B cell (primary cell): ENCODE data around the gene TEF. TPM values are rescaled to one million over a fixed set of nuclear protein-coding genes. Genes with fewer than 3 reads are reported as not detected.

ENCODE experiments used
- ATAC-seq: fragments of 200-7000 bp; cut with Tn5 transposase; one replicate; pipeline ENCODE4 v1.10.0; 2021; ENCODE audit warnings: low read depth, mild to moderate bottlenecking, moderate number of reproducible peaks, moderate library complexity
- CTCF ChIA-PET: fragments of 350-600 bp; sonication (Branson Sonifier 250); formaldehyde crosslinking; loops from one replicate; lab custom pipeline; 2021; ENCODE audit warnings: antibody characterized with exemption, inconsistent platforms; lab: Charles Lee
- POLR2A ChIA-PET: fragments of 350-600 bp; sonication (Branson Sonifier 250); formaldehyde crosslinking; loops from one replicate; lab custom pipeline; 2021; ENCODE audit warnings: antibody characterized with exemption; lab: Charles Lee
- DNase-seq: peaks from one replicate; pipeline ENCODE4 v3.0.0; 2013
- H2AFZ ChIP-seq: 2 replicates; pipeline ENCODE4 v1.6.1; 2012; ENCODE audit warnings: mild to moderate bottlenecking, low read depth, low read length; ENCODE audit not compliant: insufficient read depth, poor library complexity, severe bottlenecking
- H3K27ac ChIP-seq, 2 donors: 1 replicate in 1 of 2; 2 replicates in 1 of 2; pipeline ENCODE4 v1.5.1; 2012 to 2013; ENCODE audit warnings: low read length in 2 of 2, mild to moderate bottlenecking in 2 of 2, moderate library complexity in 1 of 2
- H3K27me3 ChIP-seq, 4 experiments: fragments of 200-600 bp in 1 of 4; sonication (generic) in 1 of 4; replicated peaks in 1 of 4; 1 replicate in 2 of 4; 2 replicates in 2 of 4; pipeline versions ENCODE4 v1.6.1 to v1.7.0; 2013 to 2016; ENCODE audit warnings: low read length in 3 of 4, mild to moderate bottlenecking in 2 of 4, mixed read lengths in 1 of 4, moderate library complexity in 1 of 4; ENCODE audit not compliant: insufficient read depth in 4 of 4, control insufficient read depth in 3 of 4; ENCODE audit errors: control extremely low read depth in 1 of 4
- H3K36me3 ChIP-seq, 2 experiments: replicated peaks in 1 of 2; 1 replicate in 1 of 2; 2 replicates in 1 of 2; pipeline versions ENCODE4 v1.6.1 to v1.7.1; 2013; ENCODE audit warnings: low read length in 1 of 2; ENCODE audit not compliant: insufficient read depth in 2 of 2, control insufficient read depth in 1 of 2; ENCODE audit errors: control extremely low read depth in 1 of 2, extremely low read depth in 1 of 2
- H3K4me1 ChIP-seq, 2 donors: fragments of 200-600 bp in 1 of 2; sonication (generic) in 1 of 2; 1 replicate in 1 of 2; 2 replicates in 1 of 2; pipeline versions ENCODE4 v1.5.1 to v1.6.1; 2013 to 2017; ENCODE audit warnings: low read length in 2 of 2; ENCODE audit not compliant: control insufficient read depth in 2 of 2, insufficient read depth in 2 of 2
- H3K4me2 ChIP-seq: replicated peaks from 2 replicates; pipeline ENCODE3; 2012; ENCODE audit warnings: mild to moderate bottlenecking, low read depth, low read length; ENCODE audit not compliant: poor library complexity, severe bottlenecking
- H3K4me3 ChIP-seq, 5 experiments: fragments of 200-600 bp in 1 of 5; sonication (generic) in 1 of 5; 1 replicate in 3 of 5; 2 replicates in 2 of 5; pipeline versions ENCODE4 v1.5.1 to v1.7.0; 2011 to 2016; ENCODE audit warnings: low read length in 4 of 5, mild to moderate bottlenecking in 4 of 5, low read depth in 2 of 5, control low read depth in 1 of 5, moderate library complexity in 1 of 5; ENCODE audit not compliant: insufficient read depth in 1 of 5; ENCODE audit errors: control extremely low read depth in 1 of 5, extremely low read depth in 1 of 5
- H3K79me2 ChIP-seq: fragments of 200-600 bp; sonication (generic); one replicate; pipeline ENCODE4 v1.6.0; 2016; ENCODE audit warnings: low read length; ENCODE audit not compliant: control insufficient read depth, insufficient read depth
- H3K9ac ChIP-seq: fragments of 200-600 bp; sonication (generic); 2 replicates; pipeline ENCODE4 v1.6.1; 2017; ENCODE audit warnings: mild to moderate bottlenecking, low read length, moderate library complexity
- H3K9me3 ChIP-seq, 3 donors: one replicate each; pipeline versions ENCODE4 v1.6.1 to v1.7.1; 2013; ENCODE audit warnings: low read length in 2 of 3; ENCODE audit not compliant: control insufficient read depth in 2 of 3, insufficient read depth in 1 of 3; ENCODE audit errors: control extremely low read depth in 1 of 3
- H4K20me1 ChIP-seq: 2 replicates; pipeline ENCODE4 v1.6.0; 2012; ENCODE audit warnings: mild to moderate bottlenecking, low read length; ENCODE audit not compliant: insufficient read depth, control insufficient read depth, poor library complexity, severe bottlenecking
- H3K27ac Mint-ChIP-seq: one replicate; pipeline ENCODE4 v1.8.0; 2021; ENCODE audit warnings: mixed read lengths
- H3K27me3 Mint-ChIP-seq: one replicate; pipeline ENCODE4 v1.8.0; 2021; ENCODE audit warnings: mixed read lengths
- H3K4me1 Mint-ChIP-seq: one replicate; pipeline ENCODE4 v1.8.0; 2021; ENCODE audit warnings: mixed read lengths
- H3K4me3 Mint-ChIP-seq: one replicate; pipeline ENCODE4 v1.8.0; 2021; ENCODE audit warnings: mixed read lengths
- H3K9me3 Mint-ChIP-seq: one replicate; pipeline ENCODE4 v1.8.0; 2022; ENCODE audit warnings: mixed read lengths; ENCODE audit not compliant: insufficient read depth
- EZH2 ChIP-seq: IDR thresholded peaks from 2 replicates; pipeline ENCODE4 v1.6.1; 2012; ENCODE audit warnings: borderline replicate concordance, low read depth, mild to moderate bottlenecking, moderate library complexity, low read length; ENCODE audit not compliant: insufficient read depth, poor library complexity, severe bottlenecking
- WGBS: methylation state at CpG from one replicate; pipeline ENCODE4 v1.1.5; 2013; ENCODE audit warnings: missing lambda C conversion rate; ENCODE audit not compliant: insufficient coverage; 5-methylcytosine and 5-hydroxymethylcytosine counted together
- intact Hi-C: fragments of 100-400 bp; cut with micrococcal nuclease; formaldehyde crosslinking; loops from one replicate; pipeline ENCODE4 v1.10.0; 2022
- polyA plus RNA-seq: library from polyadenylated mRNA; depleted of rRNA; stranded (reverse); fragments of >200 nt; gene quantifications from 2 replicates; pipeline ENCODE4 v1.2.3, GENCODE V29; 2012
- total RNA-seq, 2 donors: library from RNA; stranded (reverse); fragments of 120-200 nt in 1 of 2; gene quantifications; 1 replicate in 1 of 2; 2 replicates in 1 of 2; pipeline versions ENCODE4 v1.2.3 to v1.2.4, GENCODE V29; 2013 to 2022
- TF ChIP-seq, protein P1 (sequence below): fragments of 200-600 bp; IDR thresholded peaks from one replicate; pipeline ENCODE4 v1.8.0; 2022; ENCODE audit warnings: antibody characterized with exemption, mild to moderate bottlenecking

Gene TEF
- total and polyA plus RNA-seq, 2 donors (not counting 1 experiment from before 2014, with no cell fraction given) = 5.0 to 5.5 TPM

DNA sequence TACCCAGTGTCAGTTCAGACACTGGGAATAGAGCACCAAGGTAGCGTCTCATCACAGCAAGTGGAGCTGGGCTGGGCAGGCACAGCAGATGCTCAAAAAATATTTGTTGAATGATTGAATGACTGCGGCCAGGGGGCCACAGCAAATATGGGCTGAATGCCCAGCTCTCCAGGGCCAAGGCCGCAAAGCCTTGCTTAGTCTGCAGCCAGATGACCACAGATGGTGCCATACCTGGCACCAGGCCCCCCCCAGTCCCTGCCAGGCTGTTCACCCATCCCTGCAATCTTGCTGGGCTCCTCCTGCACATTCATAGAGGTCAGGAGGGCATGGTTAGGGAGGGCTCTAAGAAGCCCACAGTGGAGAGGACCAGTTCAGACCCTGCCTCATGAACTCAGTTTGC is 47.5 kb upstream of the TEF start:
- 96% methylated on average over 3 of the region's 3 CpGs for WGBS
- peaks cover 0 to 59% of the 10 kb centered on the region in 2 experiments for H3K36me3 ChIP-seq

GRCh38 chr22:41334951-41335635 is 46.6 kb upstream of the TEF start:
- peaks cover 0 to 57% of the 10 kb centered on the region in 2 experiments for H3K36me3 ChIP-seq
- H3K4me1 ChIP-seq = no peaks in the 10 kb centered on the region
- intact Hi-C loops = no loop called here
- no peaks in the 10 kb centered on the region for H3K27me3 ChIP-seq
- H3K27ac ChIP-seq = no peak overlapping the region
- ChIA-PET CTCF (no interaction called here), POLR2A (no interaction called here)
- no peak overlapping the region for H3K4me3 ChIP-seq
- H3K9ac ChIP-seq = no peak overlapping the region
- ATAC-seq (no peak), DNase-seq (no peak)
- no peak overlapping the region for H3K27ac Mint-ChIP-seq
- H3K79me2 ChIP-seq = no peaks in the 10 kb centered on the region
- H3K9me3 Mint-ChIP-seq = no peaks in the 10 kb centered on the region
- no peaks in the 10 kb centered on the region for H3K27me3 Mint-ChIP-seq
- no peak overlapping the region for H3K4me2 ChIP-seq
- 94% methylated on average over 8 of the region's 11 CpGs for WGBS
- TF ChIP-seq, protein P1, sequence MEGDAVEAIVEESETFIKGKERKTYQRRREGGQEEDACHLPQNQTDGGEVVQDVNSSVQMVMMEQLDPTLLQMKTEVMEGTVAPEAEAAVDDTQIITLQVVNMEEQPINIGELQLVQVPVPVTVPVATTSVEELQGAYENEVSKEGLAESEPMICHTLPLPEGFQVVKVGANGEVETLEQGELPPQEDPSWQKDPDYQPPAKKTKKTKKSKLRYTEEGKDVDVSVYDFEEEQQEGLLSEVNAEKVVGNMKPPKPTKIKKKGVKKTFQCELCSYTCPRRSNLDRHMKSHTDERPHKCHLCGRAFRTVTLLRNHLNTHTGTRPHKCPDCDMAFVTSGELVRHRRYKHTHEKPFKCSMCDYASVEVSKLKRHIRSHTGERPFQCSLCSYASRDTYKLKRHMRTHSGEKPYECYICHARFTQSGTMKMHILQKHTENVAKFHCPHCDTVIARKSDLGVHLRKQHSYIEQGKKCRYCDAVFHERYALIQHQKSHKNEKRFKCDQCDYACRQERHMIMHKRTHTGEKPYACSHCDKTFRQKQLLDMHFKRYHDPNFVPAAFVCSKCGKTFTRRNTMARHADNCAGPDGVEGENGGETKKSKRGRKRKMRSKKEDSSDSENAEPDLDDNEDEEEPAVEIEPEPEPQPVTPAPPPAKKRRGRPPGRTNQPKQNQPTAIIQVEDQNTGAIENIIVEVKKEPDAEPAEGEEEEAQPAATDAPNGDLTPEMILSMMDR = no peak
- TF ChIP-seq EZH2 = no peak
- H4K20me1 ChIP-seq = no peaks in the 10 kb centered on the region
- no peaks in the 10 kb centered on the region for H3K9me3 ChIP-seq
- no peak overlapping the region for H2AFZ ChIP-seq
- H3K4me3 Mint-ChIP-seq = no peak overlapping the region
- H3K4me1 Mint-ChIP-seq = no peaks in the 10 kb centered on the region

More for the DNA sequence above, 47.5 kb upstream of the TEF start:
- intact Hi-C loops = no loop called here
- H3K9ac ChIP-seq = no peak overlapping the region
- H2AFZ ChIP-seq = no peak overlapping the region
- no peak overlapping the region for H3K4me2 ChIP-seq
- TF ChIP-seq EZH2 = no peak
- Mint-ChIP-seq H3K4me1 (no peaks in the 10 kb centered on the region), H3K9me3 (no peaks in the 10 kb centered on the region), H3K4me3 (no peak overlapping the region), H3K27ac (no peak overlapping the region), H3K27me3 (no peaks in the 10 kb centered on the region)
- H3K27me3 ChIP-seq = no peaks in the 10 kb centered on the region
- ATAC-seq = no peak
- H3K79me2 ChIP-seq = no peaks in the 10 kb centered on the region
- H3K9me3 ChIP-seq = no peaks in the 10 kb centered on the region
- DNase-seq = no peak
- no peaks in the 10 kb centered on the region for H4K20me1 ChIP-seq
- ChIA-PET POLR2A (no interaction called here), CTCF (no interaction called here)
- H3K27ac ChIP-seq = no peak overlapping the region
- no peaks in the 10 kb centered on the region for H3K4me1 ChIP-seq
- H3K4me3 ChIP-seq = no peak overlapping the region
